Measurements from ENCODE around the gene CDKN1C.

CDKN1C gene

DNA sequence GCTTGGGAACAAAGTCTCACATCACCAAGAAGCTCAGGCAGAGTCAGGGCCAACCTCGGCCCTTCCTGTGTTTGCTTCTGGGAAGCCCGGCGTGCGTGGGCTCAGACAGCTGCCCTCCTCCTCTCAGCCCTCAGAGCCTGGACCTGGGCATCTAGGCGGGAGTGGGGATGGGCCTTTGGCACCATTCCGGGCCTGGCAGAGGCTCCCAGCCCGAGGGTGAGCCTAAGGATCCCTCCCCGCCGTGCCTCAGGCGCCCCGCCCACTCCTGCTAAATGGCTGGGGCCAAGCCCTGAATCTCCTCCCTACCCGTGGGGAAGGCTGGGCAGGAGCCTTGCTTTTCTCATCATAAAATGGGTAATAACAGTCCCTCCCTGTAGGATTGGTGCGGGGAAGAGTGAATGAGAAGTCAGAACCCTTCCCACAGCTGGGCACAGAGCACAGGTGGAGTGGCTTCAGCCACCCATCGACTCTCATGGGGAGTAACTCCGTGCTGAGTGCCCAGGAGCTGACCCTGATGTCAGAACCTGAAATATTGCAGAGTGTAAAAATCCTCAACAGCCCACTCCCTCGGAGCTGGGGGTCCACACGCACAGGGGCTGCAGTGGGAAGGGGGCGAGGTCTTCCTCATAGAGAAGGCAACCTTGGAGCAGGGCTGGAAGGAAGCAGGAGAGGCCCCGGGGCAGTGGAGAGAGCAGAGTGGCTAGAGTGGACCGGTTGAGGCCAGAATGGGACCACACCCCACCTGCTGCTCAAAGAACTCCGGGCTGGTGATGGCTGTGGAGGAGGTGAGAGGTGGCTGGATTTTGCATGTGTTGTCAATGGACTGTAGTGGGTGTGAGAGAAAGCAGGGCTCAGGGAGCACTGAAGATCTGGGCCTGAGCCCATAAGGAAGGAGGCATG is 18.8 kb upstream of the CDKN1C start:
- DNase-seq = no peak

DNA sequence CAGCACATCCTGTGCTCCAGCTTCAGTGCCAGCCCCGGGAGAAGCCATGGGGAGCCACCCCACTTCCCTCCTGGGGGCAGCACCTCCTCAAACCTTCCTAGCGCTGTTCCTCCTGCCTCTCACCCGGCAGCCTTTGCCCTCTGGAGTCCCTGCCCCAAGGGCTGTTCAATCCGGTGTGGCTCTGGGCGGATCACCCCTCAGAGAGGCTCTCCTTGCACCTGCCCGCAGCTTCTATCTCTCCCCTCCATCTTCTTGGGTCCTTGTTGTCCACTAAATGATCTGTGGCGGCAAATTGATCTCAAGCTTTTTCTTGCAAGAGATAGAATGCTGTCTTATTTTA is 18.1 kb upstream of the CDKN1C start:
- no peak for DNase-seq

- DNase-seq = no peak
Observed at GRCh38 chr11:2902784-2903671, 17.5 kb upstream of the CDKN1C start.

GRCh38 chr11:2901854-2902783 is 16.5 kb upstream of the CDKN1C start:
- DNase-seq = peak; percentile 86

- no peak for DNase-seq
Observed at GRCh38 chr11:2901196-2901796, 15.7 kb upstream of the CDKN1C start.

GRCh38 chr11:2899080-2899783 is 13.7 kb upstream of the CDKN1C start:
- no peak for DNase-seq

DNA sequence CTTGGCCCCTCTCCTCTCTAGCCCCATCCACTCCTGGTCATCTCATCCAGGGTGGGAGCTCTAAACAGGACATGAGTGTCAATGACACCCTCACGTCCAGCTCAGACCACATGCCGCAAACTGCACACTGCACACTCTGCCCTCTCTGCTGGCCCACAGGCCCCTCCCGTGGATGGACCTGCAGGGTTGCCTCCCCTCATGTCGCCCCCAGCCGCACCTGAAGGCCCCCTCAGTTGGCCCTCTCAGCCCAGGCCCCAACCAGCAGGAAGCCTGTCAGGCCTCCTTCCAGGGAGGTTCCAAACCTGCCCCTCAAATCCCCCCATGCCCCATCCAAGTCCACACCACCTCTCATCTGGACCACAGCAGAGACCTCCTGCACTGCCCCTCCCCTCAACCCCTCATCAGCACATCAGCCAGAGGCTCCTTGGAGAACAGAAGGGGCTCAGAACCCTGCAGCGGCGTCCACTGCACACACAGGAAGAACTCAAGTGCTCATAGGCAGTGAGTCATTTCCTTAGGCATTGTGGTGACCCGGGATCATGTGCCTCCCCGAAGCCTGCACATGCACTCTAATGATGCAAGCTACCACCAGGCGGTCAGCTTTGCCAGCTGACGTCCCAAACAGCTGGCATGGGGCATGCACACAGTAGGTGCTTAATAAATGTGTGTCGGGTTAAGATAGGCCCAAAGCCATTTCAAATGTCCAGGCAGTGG is 12.9 kb upstream of the CDKN1C start:
- no peak for DNase-seq

GRCh38 chr11:2897048-2897447 is 11.5 kb upstream of the CDKN1C start:
- DNase-seq = no peak

DNA sequence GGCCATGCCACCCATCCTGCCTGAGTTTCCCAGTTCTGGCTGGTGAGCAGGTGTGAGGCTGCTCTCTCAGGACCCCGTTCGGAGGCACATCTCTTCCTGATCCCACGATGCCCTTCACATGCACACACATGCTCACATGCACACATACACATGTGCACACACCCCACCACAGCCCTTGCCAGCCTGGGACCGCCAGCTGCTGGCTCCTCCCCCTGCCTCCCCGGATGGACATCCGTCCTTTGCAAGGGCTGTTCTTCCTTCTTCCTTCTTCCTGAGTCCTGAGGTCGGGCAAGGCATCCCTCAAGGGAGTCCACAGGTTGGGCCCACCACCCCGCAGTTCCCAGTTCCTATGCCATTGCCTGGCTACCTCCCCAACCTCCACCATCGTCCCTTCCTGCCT is 10.5 kb upstream of the CDKN1C start:
- DNase-seq = no peak

DNA sequence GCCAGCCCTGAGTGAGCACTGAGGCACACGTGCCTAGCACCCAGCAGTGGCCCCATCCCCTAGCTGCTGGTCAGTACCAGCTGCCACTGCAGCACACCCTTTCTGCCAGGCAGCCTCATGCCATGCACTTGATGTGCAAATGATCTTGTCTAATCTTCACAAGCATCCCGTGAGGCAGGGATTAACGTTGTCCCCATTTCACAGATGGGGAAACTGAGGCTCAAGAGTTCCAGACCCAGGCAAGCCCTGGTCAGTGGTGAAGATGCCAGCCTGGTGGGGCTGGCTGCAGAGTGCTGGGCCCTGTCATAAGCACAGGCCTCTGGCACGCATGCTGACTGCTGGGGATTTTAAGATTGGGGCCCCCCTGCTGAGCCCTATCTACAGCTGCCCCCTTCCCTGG is 8.4 kb upstream of the CDKN1C start:
- DNase-seq = no peak

DNA sequence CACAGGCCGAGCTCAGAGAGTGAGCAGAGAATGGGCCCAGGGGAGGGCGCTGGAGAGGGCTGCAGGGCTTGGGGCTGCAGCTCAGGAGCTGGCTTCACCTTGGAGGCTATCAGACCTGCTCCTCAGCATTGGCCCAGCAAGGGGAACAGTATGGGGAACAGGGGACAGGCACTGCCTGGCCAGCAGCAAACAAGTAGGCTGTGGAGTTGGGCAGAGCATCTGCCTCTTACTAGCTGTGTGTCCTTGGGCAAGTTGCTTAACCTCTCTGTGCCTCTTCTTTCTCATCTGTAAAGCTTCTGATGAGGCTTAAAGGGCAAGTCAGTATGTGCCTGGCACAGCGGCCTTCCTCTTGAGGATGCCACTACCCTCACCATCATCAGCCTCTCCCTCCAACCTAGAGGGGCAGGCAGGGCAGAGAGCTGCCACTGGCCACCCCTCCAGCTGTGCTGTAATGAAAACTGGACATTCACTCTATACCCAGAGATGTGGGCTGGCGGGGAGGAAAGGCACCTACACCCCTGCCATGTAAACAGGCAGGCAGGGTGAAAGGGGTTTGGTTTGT is 7.5 kb upstream of the CDKN1C start:
- no peak for DNase-seq

GRCh38 chr11:2892215-2892966 is 6.8 kb upstream of the CDKN1C start:
- no peak for DNase-seq

- DNase-seq = no peak
Observed at GRCh38 chr11:2891326-2892214, 6.0 kb upstream of the CDKN1C start.

DNA sequence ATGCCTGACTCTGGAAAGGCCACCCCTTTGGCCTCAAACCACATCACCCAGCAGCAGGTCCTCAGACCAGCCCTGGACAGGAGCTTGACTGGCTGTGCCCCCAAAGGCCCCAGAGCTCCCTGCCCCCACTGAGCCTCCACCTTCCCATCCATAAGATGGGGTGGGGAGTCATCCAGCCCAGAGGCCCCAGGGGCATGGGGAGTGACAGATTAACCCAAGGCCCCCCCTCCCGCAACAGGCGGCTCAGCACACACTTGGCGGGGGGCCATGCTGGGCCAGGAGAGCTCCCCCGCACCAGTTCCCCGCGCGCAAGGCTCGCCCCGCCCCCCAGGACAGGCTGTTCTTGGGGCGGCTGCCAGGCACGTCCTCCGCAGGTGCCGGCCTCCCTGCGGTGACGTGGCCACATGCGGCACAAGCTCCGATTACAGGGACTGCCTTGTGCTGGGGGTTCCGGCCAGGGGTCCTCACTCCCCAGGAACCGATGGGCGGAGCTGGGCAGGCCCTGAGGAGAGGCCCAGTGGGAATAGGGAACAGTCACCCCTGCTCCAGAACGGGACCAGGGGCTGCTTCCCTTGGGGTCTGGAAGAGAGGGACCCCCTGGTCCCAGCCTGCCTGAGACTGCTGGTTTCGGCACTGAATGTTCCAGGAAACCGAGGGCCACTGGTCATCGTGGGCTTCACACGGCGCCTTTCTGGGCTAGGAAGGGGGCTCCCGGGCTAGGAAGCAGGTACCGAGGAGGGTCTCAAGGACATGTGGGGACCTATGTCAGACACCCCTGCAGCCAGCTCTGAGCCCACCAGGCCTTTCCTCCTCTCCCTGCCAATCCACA is 5.1 kb upstream of the CDKN1C start:
- DNase-seq = no peak

GRCh38 chr11:2889362-2890273 is 4.0 kb upstream of the CDKN1C start:
- no peak for DNase-seq

DNA sequence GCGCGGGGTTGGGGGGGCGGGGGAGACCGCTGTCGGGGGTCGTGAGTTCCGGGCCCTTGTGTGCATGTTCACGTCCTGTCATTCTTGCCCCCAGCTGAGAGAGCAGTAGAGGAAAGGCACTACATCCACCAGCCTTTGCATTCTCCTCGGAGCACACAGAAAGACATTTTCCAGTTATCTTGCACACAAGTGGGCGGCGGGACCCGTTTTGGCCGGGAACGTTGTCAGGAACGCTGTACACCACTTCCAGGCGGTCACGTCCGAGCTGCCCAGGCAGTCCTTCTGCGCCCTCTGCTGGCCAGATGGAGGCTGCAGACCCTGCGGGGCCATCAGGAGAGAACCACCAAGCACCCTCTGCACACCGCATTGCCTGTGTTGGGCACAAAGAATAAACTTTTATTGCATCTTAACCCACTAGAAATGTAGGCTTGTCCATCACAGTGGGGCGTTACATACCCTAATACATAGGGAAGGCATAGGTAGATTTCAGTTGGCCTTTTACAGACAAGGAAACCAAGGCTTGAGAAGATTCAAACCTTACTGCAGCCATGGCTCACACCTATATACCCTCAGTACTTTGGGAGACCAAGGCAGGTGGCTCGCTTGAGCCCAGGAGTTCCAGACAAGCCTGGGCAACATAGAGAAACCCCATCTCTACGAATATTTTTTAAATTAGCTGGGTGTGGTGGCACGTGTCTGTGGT is 2.8 kb upstream of the CDKN1C start:
- no peak for DNase-seq
